Parathyroid adenoma (tissue), 2 donors: Measurements from ENCODE around the gene LINGO3.

Source experiments
- H2AFZ ChIP-seq: fragments of 300-600 bp; sonication (generic); one replicate; pipeline ENCODE4 v1.7.0; 2017; ENCODE audit warnings: antibody characterized with exemption, mild to moderate bottlenecking
- H3K27ac ChIP-seq: fragments of 300-600 bp; sonication (generic); one replicate; pipeline ENCODE4 v1.7.0; 2017
- H3K27me3 ChIP-seq: fragments of 300-600 bp; sonication (generic); one replicate; pipeline ENCODE4 v1.7.0; 2017; ENCODE audit warnings: low read length; ENCODE audit not compliant: control insufficient read depth, insufficient read depth
- H3K36me3 ChIP-seq: fragments of 300-600 bp; sonication (generic); one replicate; pipeline ENCODE4 v1.7.0; 2017; ENCODE audit warnings: low read length; ENCODE audit not compliant: control insufficient read depth, insufficient read depth
- H3K4me1 ChIP-seq: fragments of 300-600 bp; sonication (generic); one replicate; pipeline ENCODE4 v1.7.0; 2017; ENCODE audit warnings: control low read depth
- H3K4me2 ChIP-seq: fragments of 300-600 bp; sonication (generic); one replicate; pipeline ENCODE4 v1.7.0; 2017; ENCODE audit warnings: low read length
- H3K4me3 ChIP-seq: fragments of 300-600 bp; sonication (generic); one replicate; pipeline ENCODE4 v1.7.0; 2017; ENCODE audit warnings: low read depth, low read length
- H3K79me2 ChIP-seq: fragments of 300-600 bp; sonication (generic); one replicate; pipeline ENCODE4 v1.7.0; 2017; ENCODE audit warnings: control low read depth
- H3K9ac ChIP-seq: fragments of 300-600 bp; sonication (generic); one replicate; pipeline ENCODE4 v1.7.0; 2017; ENCODE audit warnings: mild to moderate bottlenecking
- H3K9me3 ChIP-seq: fragments of 300-600 bp; sonication (generic); one replicate; pipeline ENCODE4 v1.7.0; 2017; ENCODE audit warnings: low read length; ENCODE audit not compliant: control insufficient read depth
- TF ChIP-seq, protein P1 (sequence below): fragments of 300-600 bp; sonication (generic); IDR thresholded peaks from one replicate; pipeline ENCODE4 v1.7.0; 2017; ENCODE audit warnings: antibody characterized with exemption, mild to moderate bottlenecking
- donor health status: primary hyperparathyroidism.

LINGO3 gene

DNA sequence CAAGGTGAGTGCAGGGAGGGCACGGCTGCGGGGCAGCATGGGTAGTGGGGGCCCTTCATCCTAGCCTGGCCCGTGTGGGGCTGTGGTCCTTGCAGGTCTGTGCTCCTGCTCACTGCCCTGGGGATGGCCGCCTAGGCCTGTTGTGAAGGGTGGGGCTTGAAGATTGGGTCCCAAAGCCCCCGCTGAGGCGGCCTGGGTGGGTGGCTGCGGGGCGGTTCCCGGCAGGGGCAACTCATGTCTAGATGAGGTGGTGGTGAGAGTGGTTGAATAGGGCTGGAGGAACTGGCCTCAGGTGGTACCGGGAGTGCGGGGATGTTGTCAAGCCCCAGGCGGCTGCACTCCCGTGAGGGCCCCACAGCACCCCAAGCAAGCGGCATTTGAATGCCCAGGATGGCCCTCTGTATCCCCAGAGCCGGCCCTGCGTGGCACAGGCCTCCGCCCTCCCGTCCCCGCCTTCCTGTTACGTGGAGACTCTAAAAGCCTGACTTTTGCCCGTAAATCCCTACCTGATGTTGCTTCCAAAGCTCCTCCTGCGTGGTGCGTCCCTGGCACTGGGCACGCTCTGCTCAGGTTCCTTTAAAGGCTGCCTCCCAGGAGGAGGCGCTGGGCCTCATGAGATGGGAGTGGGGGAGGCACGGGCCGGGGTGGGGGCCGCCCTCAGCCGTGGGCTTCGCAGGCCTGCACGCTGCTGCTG lies 35.5 kb upstream of the LINGO3 start:
- Histone ChIP-seq H3K79me2 (no peaks in the 10 kb centered on the region), H3K4me1 (no peaks in the 10 kb centered on the region), H2AFZ (no peak overlapping the region), H3K9ac (no peak overlapping the region), H3K4me2 (no peak overlapping the region), H3K9me3 (no peaks in the 10 kb centered on the region), H3K36me3 (no peaks in the 10 kb centered on the region), H3K27ac (no peak overlapping the region), H3K4me3 (no peak overlapping the region), H3K27me3 (no peaks in the 10 kb centered on the region)
- TF ChIP-seq, protein P1, sequence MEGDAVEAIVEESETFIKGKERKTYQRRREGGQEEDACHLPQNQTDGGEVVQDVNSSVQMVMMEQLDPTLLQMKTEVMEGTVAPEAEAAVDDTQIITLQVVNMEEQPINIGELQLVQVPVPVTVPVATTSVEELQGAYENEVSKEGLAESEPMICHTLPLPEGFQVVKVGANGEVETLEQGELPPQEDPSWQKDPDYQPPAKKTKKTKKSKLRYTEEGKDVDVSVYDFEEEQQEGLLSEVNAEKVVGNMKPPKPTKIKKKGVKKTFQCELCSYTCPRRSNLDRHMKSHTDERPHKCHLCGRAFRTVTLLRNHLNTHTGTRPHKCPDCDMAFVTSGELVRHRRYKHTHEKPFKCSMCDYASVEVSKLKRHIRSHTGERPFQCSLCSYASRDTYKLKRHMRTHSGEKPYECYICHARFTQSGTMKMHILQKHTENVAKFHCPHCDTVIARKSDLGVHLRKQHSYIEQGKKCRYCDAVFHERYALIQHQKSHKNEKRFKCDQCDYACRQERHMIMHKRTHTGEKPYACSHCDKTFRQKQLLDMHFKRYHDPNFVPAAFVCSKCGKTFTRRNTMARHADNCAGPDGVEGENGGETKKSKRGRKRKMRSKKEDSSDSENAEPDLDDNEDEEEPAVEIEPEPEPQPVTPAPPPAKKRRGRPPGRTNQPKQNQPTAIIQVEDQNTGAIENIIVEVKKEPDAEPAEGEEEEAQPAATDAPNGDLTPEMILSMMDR: no peak

GRCh38 chr19:2342656-2343288 lies 34.8 kb upstream of the LINGO3 start:
- H3K4me2 ChIP-seq: no peak overlapping the region
- H3K4me1 ChIP-seq: no peaks in the 10 kb centered on the region
- no peaks in the 10 kb centered on the region for H3K36me3 ChIP-seq
- H3K9me3 ChIP-seq: no peaks in the 10 kb centered on the region
- H2AFZ ChIP-seq: no peak overlapping the region
- no peaks in the 10 kb centered on the region for H3K27me3 ChIP-seq
- no peak overlapping the region for H3K9ac ChIP-seq
- H3K79me2 ChIP-seq: no peaks in the 10 kb centered on the region
- no peak overlapping the region for H3K4me3 ChIP-seq
- TF ChIP-seq, protein P1: no peak
- no peak overlapping the region for H3K27ac ChIP-seq

GRCh38 chr19:2341982-2342381 lies 34.0 kb upstream of the LINGO3 start:
- H3K9me3 ChIP-seq: no peaks in the 10 kb centered on the region
- no peak overlapping the region for H3K9ac ChIP-seq
- no peak overlapping the region for H3K4me3 ChIP-seq
- H3K27me3 ChIP-seq: no peaks in the 10 kb centered on the region
- no peaks in the 10 kb centered on the region for H3K36me3 ChIP-seq
- H3K79me2 ChIP-seq: peaks cover 2% of the 10 kb centered on the region
- H3K4me1 ChIP-seq: no peaks in the 10 kb centered on the region
- no peak overlapping the region for H3K4me2 ChIP-seq
- TF ChIP-seq, protein P1: no peak
- no peak overlapping the region for H3K27ac ChIP-seq
- H2AFZ ChIP-seq: no peak overlapping the region

GRCh38 chr19:2341244-2341751 lies 33.3 kb upstream of the LINGO3 start:
- no peaks in the 10 kb centered on the region for H3K36me3 ChIP-seq
- no peaks in the 10 kb centered on the region for H3K4me1 ChIP-seq
- no peak overlapping the region for H3K9ac ChIP-seq
- no peak overlapping the region for H2AFZ ChIP-seq
- no peak overlapping the region for H3K4me2 ChIP-seq
- no peaks in the 10 kb centered on the region for H3K27me3 ChIP-seq
- H3K79me2 ChIP-seq: peaks cover 2% of the 10 kb centered on the region
- TF ChIP-seq, protein P1: no peak
- H3K9me3 ChIP-seq: no peaks in the 10 kb centered on the region
- no peak overlapping the region for H3K27ac ChIP-seq
- no peak overlapping the region for H3K4me3 ChIP-seq
